Stimulated activated CD8-positive, alpha-beta memory T cell treated with anti-CD3 and anti-CD28 coated beads, Interleukin-12 subunit alpha, Interleukin-12 subunit beta, amount 100 ng/mL, for 1 hour (primary cell): ENCODE data around the gene ZDHHC3.

Experiments used
- DNase-seq: peaks from one replicate; pipeline ENCODE4 v3.0.0-alpha.2; 2020; ENCODE audit warnings: low read depth

The ZDHHC3 gene

DNA sequence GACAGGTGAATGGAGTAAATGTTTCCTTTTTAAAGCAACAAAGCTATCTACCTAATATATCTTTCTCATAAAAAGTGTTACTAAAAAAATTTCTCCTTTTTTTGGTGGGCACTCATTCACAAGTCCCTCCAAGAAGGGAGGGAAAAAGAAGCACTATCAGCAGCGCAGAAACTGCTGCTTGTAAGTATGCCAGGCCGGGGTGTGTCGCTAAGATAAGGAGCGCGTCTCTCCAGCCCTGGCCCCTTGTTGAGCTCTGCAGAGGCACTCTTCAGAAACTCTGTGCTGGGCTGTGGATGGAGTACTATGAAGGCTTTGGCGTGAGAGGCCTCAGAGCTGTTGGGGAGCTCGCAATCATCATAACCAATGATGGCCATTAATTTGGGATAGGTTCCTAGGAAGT is 49.1 kb downstream of the ZDHHC3 start:
- no peak for DNase-seq

DNA sequence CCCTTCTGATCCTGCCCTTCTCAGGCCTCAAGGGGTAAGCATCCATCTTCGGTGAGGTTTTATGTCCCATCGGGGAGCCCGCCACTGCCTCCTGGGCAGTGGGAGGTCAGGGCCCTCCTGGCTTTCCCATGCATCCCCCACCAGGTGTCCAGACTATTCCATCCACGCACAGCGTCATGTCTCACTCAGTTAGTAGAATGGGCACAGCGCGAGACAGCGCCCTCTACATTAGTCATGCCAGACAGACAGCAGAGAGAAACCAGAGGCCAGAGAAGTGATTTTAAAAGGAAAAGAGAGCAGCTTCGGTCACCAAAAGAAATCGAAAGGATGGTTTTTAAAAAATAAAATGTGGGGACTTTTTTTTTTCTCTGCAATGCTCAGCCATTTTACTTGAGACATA is 49.8 kb downstream of the ZDHHC3 start:
- DNase-seq, result no peak

DNA sequence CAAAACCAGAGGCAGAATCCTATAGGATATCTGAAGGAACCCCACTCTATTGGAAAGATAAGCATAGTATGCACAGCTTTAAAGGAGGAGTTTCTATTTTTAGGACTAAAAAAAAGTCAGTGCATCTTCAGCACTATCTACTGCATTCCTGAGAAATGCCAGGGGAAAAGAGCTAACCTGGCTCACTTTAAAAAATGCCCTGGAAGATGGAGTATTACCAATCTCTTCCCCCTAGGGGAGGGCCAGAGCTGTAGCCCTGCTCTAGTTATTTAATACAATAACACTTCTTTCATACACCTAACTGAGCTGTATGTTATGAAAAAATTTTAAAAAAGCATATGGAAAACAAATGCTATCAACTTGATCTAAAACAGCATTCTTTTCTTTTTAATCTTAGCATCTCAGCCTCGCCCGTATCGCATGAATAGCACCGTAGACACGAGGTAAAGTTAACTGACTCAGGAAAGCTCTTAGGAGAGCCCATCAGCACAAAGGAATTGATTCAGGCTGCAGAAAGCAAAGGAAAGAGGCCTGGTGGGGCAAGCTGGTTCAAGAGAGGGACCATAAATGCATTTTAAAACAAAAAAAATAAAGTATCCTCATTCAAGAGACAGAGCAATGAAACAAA is 51.4 kb downstream of the ZDHHC3 start:
- DNase-seq, result no peak

DNA sequence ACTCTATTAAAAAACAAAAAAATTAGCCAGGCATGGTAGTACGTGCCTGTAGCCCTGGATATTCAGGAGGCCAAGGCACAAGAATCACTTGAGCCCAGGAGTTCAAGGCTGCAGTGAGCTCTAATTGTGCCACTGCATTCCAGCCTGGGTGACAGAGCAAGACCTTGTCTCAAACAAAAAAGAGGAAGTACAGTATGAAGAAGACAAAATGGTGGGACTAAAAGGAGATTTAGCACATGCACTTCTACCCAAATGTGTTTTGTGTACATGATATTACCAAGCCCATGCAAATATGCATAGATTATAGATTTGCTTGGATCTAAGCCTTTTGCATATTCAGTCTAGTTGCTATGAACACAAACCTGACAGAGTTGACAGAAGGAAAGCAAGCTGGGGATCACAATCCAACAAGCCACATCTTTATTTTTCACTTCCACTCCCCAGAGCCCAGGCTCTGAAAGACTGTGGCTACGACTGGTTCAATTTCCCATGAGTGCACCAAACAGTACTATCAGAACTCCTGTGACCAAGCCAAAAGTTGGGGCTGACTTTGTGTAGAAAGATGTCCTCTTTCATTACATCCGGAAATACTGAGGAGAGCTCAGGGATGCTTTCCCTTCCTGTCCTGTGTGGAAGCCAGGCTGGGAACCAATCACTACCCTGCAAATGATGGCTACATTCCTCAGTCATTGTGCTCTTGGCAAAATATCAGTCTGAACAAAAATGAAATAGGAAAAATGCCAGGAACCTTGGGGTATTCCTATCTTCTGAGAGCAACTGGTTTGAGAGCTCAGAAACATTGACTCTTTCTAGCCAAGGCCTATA is 52.1 kb downstream of the ZDHHC3 start:
- no peak for DNase-seq

GRCh38 chr3:44920081-44920480 is 55.9 kb downstream of the ZDHHC3 start:
- no peak for DNase-seq

- no peak for DNase-seq
These were observed 57.4 kb downstream of the ZDHHC3 start for GRCh38 chr3:44918581-44918980.

DNA sequence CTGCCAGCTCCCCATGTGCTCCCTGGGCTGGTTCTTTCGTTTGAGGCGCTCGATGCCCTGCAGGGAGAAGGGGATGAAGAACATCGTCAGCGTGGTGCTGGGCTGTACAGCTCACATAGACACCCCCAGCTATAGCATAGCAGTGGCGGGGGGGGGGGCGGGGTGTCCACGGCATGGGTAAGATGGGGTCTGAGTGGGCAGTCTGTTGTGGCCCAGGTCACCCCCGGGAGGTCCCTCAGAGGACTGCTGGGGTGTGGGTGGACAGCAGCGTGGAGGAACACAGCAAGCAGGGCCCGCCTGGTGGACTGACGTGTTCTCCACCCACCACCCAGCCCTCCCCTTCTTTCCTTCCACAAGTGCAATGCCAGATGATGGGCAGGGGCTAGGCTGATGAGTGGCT is 57.9 kb downstream of the ZDHHC3 start:
- no peak for DNase-seq

DNA sequence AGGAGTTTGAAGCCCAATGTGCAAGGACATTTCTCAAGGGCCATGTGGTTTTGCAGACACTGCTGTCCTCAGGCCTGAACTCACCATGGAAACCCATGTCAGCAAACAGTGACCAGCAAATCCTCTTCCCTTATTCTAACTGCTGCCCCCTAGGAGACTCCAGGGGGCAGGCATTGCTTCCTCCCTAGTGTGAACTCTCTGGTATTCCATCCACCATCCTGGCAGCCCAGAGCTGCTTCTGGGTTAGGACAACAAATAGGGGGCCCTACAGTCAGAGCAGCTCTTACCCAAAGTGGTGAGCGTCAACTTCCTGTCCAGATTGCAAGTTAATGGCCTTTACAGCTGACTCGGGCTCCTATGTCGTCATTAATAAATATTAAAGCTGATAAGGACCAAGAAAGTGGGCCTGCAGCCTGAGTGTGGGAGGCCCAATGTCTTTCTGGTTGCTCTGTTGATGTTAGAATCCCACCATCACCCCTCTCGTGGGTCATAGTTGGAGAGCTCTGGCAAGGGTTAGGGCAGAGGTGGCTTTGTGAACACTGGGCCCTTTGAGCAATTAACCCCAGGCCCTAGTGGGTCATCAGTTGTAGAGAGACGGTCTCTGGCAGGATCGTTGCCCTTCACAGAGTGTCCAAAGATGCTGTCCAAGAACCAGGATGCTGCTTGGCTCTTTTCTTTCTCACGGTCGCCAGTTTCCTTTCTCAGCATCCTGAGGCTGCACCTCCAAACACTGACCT is 60.1 kb downstream of the ZDHHC3 start:
- no peak for DNase-seq

GRCh38 chr3:44914936-44915335 is 61.0 kb downstream of the ZDHHC3 start:
- DNase-seq, result no peak

DNA sequence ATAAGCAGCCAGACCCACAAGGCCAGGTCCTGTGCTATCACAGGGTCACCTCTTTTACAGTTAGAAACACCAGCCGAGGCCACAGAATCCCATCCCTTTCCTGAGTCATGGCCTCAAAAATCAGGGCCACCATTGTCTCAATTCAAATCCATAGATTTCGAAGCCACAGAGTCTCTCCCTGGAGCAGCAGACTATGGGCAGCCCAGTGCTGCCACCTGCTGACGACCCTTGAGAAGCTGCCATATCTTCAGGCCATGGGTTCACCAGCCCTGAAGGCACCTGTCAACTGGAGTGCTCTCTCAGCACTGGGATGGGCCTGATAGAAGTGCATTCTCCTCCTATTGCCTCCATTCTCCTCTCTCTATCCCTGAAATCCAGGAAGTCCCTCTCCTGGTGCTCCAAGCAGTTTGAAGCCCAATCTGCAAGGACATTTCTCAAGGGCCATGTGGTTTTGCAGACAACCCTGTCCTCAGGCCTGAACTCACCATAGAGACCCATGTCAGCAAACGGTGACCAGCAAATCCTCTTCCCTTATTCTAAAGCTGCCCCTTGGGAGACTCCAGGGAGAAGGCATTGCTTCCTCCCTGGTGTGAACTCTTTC is 62.0 kb downstream of the ZDHHC3 start:
- peak; percentile 47 for DNase-seq

DNA sequence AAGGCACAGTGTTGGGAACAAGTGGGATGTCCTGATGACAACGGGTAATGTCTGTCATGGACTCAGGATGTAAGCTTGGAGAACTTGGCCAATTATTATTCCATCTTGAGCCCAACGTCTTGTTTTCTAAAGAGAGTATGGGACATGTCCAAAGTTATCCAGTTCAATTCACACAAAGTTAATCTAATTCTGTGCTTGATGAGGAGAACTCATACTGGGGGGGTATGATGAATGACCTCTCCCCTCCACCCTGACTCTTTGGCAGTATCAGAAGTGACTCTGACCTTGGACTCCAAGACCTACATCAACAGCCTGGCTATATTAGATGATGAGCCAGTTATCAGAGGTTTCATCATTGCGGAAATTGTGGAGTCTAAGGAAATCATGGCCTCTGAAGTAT is 65.3 kb downstream of the ZDHHC3 start:
- DNase-seq, result no peak

DNA sequence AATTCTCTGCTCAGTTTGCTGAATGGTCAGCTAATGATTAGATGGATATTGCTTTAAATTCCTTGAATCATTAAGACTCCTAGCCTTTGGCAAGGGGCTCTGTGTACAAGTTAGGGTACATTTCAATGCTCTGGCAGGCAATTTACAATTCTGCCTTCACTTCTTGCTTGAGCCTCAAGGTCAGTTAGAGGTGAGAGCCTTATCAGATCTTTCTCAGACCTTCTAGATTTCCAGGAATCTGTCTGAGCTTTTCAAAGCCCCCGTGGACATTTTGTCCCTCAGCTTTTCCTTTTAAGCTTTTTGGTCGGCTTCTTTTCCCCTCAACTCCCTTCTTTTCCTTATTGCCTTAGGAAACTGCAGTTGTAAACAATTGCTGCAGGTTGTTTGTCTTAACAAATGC is 66.9 kb downstream of the ZDHHC3 start:
- no peak for DNase-seq

GRCh38 chr3:44907612-44908011 is 68.4 kb downstream of the ZDHHC3 start:
- no peak for DNase-seq

GRCh38 chr3:44906997-44907396 is 69.0 kb downstream of the ZDHHC3 start:
- no peak for DNase-seq

GRCh38 chr3:44905446-44906157 is 70.4 kb downstream of the ZDHHC3 start:
- DNase-seq, result no peak

GRCh38 chr3:44903751-44904150 is 72.2 kb downstream of the ZDHHC3 start:
- no peak for DNase-seq

GRCh38 chr3:44903314-44903713 is 72.7 kb downstream of the ZDHHC3 start:
- no peak for DNase-seq

DNA sequence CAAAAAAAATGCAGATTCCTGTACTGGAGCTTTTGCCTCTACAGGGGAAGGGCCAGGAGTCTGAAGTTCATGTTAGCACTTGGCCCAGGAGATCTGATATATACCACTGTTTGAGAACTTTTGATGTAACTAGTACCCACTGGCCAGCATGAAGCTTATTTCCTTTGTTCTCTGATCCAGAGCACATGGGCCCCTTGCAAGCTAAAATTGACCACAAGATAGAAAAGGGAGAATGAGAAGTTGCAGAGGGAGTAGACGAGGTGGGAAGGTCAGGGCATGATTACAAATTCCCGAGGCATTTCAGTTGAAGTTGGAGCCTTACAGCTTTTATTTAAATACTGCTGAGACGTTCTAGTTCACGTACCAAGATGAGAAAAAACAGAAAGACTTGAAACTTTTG is 73.3 kb downstream of the ZDHHC3 start:
- DNase-seq, result no peak

GRCh38 chr3:44899683-44900367 is 76.1 kb downstream of the ZDHHC3 start:
- no peak for DNase-seq

DNA sequence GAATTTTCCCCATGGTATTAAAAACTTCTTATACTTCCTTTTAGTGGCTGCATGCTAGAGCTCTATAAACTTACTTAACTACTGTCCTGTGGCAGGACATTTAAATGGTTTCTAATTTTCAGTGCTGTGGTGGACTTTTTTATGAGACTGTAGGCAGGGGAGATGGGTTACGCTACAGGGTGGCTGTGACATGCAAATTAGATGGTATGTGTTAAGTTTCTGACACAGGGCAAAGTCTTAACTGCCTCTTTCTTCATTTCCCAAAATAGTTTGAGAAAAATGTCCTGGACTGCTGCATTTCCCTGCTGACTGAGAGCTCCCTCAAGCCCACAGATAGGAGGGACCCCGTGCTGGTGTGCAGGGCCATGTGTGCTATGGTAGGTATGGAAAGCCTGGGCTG is 79.5 kb downstream of the ZDHHC3 start:
- no peak for DNase-seq

DNA sequence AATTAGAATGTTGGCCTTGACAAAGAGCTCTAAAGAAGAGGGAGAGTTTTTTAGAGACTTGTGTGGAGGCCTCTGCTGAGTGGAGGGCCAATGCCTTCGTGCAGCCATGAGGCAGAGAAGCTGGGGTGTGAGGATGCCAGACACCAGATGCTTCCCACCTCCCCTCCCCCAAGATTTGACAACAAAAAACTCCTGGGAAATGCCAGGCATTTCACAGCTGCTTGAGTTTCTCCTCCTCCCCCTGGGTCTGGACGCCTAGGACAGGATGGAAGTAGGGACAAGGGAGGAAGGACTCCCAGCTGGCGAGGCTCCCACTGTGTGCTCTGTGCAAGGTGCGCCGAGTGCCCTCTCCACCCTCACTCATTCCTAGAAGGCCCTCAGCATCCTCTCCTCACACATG is 81.5 kb downstream of the ZDHHC3 start:
- DNase-seq, result no peak
